ENCODE results near the gene TSPAN5.
"Not testable (repeated sequence)": the region's sequence is repeated elsewhere in the genome, so short reads cannot be mapped to it uniquely, and the experiment has no call there.

TSPAN5 gene

DNA sequence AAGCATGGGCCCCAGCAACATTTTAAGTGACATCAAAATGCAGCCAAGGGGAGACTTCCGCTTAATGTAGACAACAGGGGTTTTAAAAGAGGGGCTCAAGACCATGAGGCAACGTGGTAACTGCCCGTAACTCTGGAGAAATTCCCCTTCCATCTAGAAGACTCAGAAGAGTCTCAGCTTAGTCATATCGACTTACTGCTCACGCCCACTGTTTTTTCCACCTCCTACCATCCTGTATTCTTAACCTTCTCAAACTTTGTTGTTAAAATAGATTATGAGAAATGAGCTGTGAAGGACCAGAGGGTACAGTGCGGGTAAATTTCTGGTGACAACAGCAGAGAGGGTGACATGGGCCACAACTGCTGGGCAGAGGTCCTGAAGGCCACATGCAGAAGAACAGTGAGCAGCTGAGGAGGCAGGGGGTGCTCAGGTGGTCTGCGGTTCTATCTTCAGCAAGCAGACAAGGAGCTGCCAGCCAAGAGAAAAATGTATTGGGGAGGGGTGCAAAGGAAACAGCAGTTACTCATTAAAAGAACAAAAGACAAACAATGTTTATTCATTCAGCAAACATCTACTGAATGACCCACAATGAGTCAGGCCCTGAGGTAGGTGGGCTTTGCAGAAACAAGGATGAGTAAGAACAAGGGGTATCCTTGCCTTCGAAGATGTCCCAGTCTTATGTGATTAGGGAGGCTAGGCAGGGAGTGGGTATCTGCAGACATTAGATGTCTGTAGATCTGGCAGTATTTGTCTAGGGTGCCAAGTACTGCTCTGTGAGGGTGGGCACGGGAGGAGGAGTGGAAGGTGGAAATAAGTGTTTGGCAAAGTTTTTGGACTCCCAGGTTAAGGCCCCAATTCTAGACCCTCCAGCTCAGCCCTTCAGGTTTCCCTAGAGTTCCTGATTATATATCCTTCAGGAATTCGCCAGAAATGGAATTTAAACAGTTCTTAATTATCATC, 175.3 kb downstream of the TSPAN5 start:
- no peaks in the 10 kb centered on the region for H3K27me3 ChIP-seq (ENCODE audit: insufficient read depth, low read length)
- no peak overlapping the region for H3K4me3 ChIP-seq (ENCODE audit: low read length)
- H3K36me3 ChIP-seq (ENCODE audit: insufficient read depth, low read length) = no peaks in the 10 kb centered on the region
- no peak overlapping the region for H3K9ac ChIP-seq (ENCODE audit: low read depth, low read length)
- no peak overlapping the region for H3K27ac ChIP-seq (ENCODE audit: low read depth, low read length)
- WGBS = 90% methylated on average over 10 of the region's 10 CpGs
- no peaks in the 10 kb centered on the region for H3K9me3 ChIP-seq (ENCODE audit: insufficient read depth, low read depth, low read length)
- H3K4me1 ChIP-seq (ENCODE audit: insufficient read depth, low read length) = peaks cover 31% of the 10 kb centered on the region

DNA sequence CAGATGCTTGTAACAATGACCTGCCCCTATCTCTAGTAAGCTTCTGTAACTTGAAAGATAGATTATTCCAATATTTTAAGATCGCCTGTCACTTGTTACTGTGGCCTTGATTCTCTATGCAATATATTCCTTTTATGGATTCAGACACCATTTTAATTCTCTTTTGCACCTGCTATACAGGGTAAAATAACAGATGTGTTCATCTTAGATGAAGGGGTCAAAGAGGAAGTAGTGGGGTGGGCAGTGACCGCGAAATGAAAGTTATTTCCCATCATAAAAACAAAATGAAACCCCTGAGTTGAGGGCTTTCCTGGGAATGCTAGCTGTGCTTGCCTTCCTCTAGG, 175.9 kb downstream of the TSPAN5 start:
- 96% methylated on average over 3 of the region's 3 CpGs for WGBS
- H3K9ac ChIP-seq (ENCODE audit: low read depth, low read length) = no peak overlapping the region
- no peak overlapping the region for H3K4me3 ChIP-seq (ENCODE audit: low read length)
- no peaks in the 10 kb centered on the region for H3K36me3 ChIP-seq (ENCODE audit: insufficient read depth, low read length)
- H3K9me3 ChIP-seq (ENCODE audit: insufficient read depth, low read depth, low read length) = no peaks in the 10 kb centered on the region
- H3K4me1 ChIP-seq (ENCODE audit: insufficient read depth, low read length) = peaks cover 27% of the 10 kb centered on the region
- H3K27me3 ChIP-seq (ENCODE audit: insufficient read depth, low read length) = no peaks in the 10 kb centered on the region
- H3K27ac ChIP-seq (ENCODE audit: low read depth, low read length) = no peak overlapping the region

GRCh38 chr4:98481167-98481566, 177.2 kb downstream of the TSPAN5 start:
- Histone ChIP-seq H3K27ac (ENCODE audit: low read depth, low read length) (no peak overlapping the region), H3K9ac (ENCODE audit: low read depth, low read length) (no peak overlapping the region), H3K36me3 (ENCODE audit: insufficient read depth, low read length) (no peaks in the 10 kb centered on the region), H3K4me3 (ENCODE audit: low read length) (no peak overlapping the region), H3K4me1 (ENCODE audit: insufficient read depth, low read length) (peaks cover 16% of the 10 kb centered on the region; the same call in 1 of the 2 replicates), H3K27me3 (ENCODE audit: insufficient read depth, low read length) (no peaks in the 10 kb centered on the region), H3K9me3 (ENCODE audit: insufficient read depth, low read depth, low read length) (no peaks in the 10 kb centered on the region)
- WGBS = 90% methylated on average over 3 of the region's 3 CpGs

DNA sequence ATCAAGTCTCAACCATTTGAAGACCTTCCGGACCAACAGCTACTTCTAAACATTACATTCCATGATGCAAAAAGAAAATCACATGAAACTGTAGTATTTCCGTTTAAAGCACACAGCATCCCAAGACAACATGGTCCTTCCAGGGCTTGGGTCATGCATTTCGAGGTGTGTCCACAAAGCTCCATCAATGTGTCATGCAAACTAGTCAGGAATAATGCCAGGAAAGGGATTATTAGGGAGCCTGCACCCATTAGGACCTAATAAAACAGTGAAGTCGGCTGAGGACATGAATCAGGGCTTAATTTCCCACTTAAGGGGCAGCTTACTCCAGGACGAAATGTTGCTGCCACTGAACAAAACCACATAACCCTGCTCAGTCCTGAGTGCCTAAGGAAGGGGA, 177.9 kb downstream of the TSPAN5 start:
- Histone ChIP-seq H3K9me3 (ENCODE audit: insufficient read depth, low read depth, low read length) (no peaks in the 10 kb centered on the region), H3K27me3 (ENCODE audit: insufficient read depth, low read length) (no peaks in the 10 kb centered on the region), H3K36me3 (ENCODE audit: insufficient read depth, low read length) (no peaks in the 10 kb centered on the region), H3K9ac (ENCODE audit: low read depth, low read length) (no peak overlapping the region), H3K4me1 (ENCODE audit: insufficient read depth, low read length) (peaks cover 10% of the 10 kb centered on the region; the same call in 1 of the 2 replicates), H3K27ac (ENCODE audit: low read depth, low read length) (no peak overlapping the region), H3K4me3 (ENCODE audit: low read length) (no peak overlapping the region)
- WGBS = 93% methylated on average over 5 of the region's 5 CpGs

DNA sequence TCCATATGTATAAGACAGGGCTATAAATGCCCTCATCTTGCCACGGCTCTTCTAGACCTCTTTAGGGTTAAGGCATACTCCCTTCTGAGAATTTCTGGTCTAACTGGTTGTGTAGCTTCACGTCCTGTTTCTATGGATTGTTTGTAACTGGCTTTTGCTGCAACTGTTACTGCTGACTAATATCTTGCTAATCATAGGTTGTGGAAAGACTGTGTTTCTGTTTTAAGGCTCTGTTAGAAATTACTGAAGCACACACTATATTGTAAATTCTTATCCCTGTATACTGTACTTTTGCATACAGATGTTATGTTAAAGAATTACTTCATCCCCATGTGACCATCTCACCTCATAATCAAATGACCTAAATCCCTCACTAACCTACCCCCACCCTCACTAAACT, 178.8 kb downstream of the TSPAN5 start:
- H3K4me3 ChIP-seq (ENCODE audit: low read length); H3K9ac ChIP-seq (ENCODE audit: low read depth, low read length); H3K9me3 ChIP-seq (ENCODE audit: insufficient read depth, low read depth, low read length); H3K27ac ChIP-seq (ENCODE audit: low read depth, low read length); H3K27me3 ChIP-seq (ENCODE audit: insufficient read depth, low read length); H3K36me3 ChIP-seq (ENCODE audit: insufficient read depth, low read length): not testable (repeated sequence)
- WGBS = 91% methylated on average over 2 of the region's 2 CpGs
- peaks cover 10% of the 10 kb centered on the region; the same call in 1 of the 2 replicates for H3K4me1 ChIP-seq (ENCODE audit: insufficient read depth, low read length)

DNA sequence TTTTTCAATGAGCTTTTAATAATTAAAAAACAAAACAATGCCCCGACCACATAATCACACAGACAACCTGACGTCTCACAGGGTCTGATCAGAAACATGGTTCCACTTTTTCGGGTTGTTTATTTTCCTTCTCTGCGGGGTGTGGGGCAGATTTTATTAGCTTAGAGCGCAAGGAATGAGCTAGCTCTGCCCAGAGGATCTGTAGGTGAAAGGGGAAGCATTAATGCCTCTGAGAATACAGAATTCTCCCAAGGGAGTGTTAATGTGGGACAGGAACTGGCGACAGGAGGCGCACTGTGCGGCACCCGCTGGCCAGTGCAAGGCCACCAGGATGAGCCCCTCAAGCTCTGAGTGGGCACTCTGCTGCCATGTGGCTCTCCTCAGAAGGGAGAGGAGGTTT, 181.5 kb downstream of the TSPAN5 start:
- peaks cover 6% of the 10 kb centered on the region; the same call in 1 of the 2 replicates for H3K36me3 ChIP-seq (ENCODE audit: insufficient read depth, low read length)
- WGBS = 95% methylated on average over 9 of the region's 9 CpGs
- H3K27ac ChIP-seq (ENCODE audit: low read depth, low read length) = no peak overlapping the region

DNA sequence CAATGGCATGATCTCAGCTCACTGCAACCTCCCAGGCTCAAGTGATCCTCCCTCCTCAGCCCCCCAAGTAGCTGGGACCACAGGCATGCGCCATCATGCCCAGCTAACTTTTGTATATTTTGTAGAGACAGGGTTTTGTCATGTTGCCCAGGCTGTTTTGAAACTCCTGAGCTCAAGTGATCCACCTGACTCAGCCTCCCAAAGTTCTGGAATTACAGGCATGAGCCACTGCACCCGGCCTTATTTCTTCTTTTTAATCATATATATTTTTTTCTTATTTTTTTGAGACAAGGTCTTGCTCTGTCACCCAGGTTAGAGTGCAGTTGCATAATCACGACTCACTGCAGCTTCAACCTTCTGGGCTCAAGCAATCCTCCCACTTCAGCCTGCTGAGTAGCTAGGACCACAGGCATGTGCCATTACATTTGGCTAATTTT, 184.0 kb downstream of the TSPAN5 start:
- H3K27ac ChIP-seq (ENCODE audit: low read depth, low read length) = no peak overlapping the region
- no peaks in the 10 kb centered on the region for H3K27me3 ChIP-seq (ENCODE audit: insufficient read depth, low read length)
- no peak overlapping the region for H3K9ac ChIP-seq (ENCODE audit: low read depth, low read length)
- no peaks in the 10 kb centered on the region for H3K9me3 ChIP-seq (ENCODE audit: insufficient read depth, low read depth, low read length)
- no peak overlapping the region for H3K4me3 ChIP-seq (ENCODE audit: low read length)
- H3K36me3 ChIP-seq (ENCODE audit: insufficient read depth, low read length) = peaks cover 6% of the 10 kb centered on the region; the same call in 1 of the 2 replicates
- WGBS = 90% methylated on average over 3 of the region's 3 CpGs
- H3K4me1 ChIP-seq (ENCODE audit: insufficient read depth, low read length) = no peaks in the 10 kb centered on the region

More for the DNA sequence above, 181.5 kb downstream of the TSPAN5 start:
- no peaks in the 10 kb centered on the region for H3K27me3 ChIP-seq (ENCODE audit: insufficient read depth, low read length)
- H3K4me3 ChIP-seq (ENCODE audit: low read length) = no peak overlapping the region
- no peak overlapping the region for H3K9ac ChIP-seq (ENCODE audit: low read depth, low read length)
- no peaks in the 10 kb centered on the region for H3K9me3 ChIP-seq (ENCODE audit: insufficient read depth, low read depth, low read length)
- no peaks in the 10 kb centered on the region for H3K4me1 ChIP-seq (ENCODE audit: insufficient read depth, low read length)

GRCh38 chr4:98473046-98473445, 185.4 kb downstream of the TSPAN5 start:
- no peak overlapping the region for H3K4me3 ChIP-seq (ENCODE audit: low read length)
- peaks cover 5% of the 10 kb centered on the region; the same call in 1 of the 2 replicates for H3K4me1 ChIP-seq (ENCODE audit: insufficient read depth, low read length)
- no peak overlapping the region for H3K9ac ChIP-seq (ENCODE audit: low read depth, low read length)
- no peaks in the 10 kb centered on the region for H3K27me3 ChIP-seq (ENCODE audit: insufficient read depth, low read length)
- H3K9me3 ChIP-seq (ENCODE audit: insufficient read depth, low read depth, low read length) = no peaks in the 10 kb centered on the region
- H3K27ac ChIP-seq (ENCODE audit: low read depth, low read length) = no peak overlapping the region
- peaks cover 6% of the 10 kb centered on the region; the same call in 1 of the 2 replicates for H3K36me3 ChIP-seq (ENCODE audit: insufficient read depth, low read length)
- 90% methylated on average over 5 of the region's 5 CpGs for WGBS

DNA sequence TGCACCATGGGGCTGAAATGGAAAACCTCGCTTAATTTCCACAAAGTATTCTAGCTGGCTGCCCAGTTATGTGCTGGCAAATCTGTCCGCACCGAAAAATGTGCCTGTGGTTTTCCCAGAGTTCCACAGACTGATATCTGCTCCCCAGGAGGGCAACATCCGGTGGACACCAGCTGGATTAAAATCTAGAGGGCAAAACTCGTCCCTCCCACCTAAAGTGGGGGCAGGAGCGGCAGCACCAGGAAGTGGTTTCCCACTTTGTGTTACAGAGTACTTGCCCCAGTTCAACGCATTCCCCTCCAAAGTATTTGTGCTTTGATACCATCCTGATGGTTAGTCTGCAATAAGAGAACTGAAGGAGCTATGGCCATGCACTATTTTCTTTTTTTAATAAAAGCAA, 187.6 kb downstream of the TSPAN5 start:
- WGBS = 94% methylated on average over 7 of the region's 7 CpGs
- Histone ChIP-seq H3K9me3 (ENCODE audit: insufficient read depth, low read depth, low read length) (no peaks in the 10 kb centered on the region), H3K4me3 (ENCODE audit: low read length) (no peak overlapping the region), H3K27me3 (ENCODE audit: insufficient read depth, low read length) (no peaks in the 10 kb centered on the region), H3K4me1 (ENCODE audit: insufficient read depth, low read length) (peaks cover 5% of the 10 kb centered on the region; the same call in 1 of the 2 replicates), H3K9ac (ENCODE audit: low read depth, low read length) (no peak overlapping the region), H3K27ac (ENCODE audit: low read depth, low read length) (no peak overlapping the region), H3K36me3 (ENCODE audit: insufficient read depth, low read length) (peaks cover 6% of the 10 kb centered on the region; the same call in 1 of the 2 replicates)

DNA sequence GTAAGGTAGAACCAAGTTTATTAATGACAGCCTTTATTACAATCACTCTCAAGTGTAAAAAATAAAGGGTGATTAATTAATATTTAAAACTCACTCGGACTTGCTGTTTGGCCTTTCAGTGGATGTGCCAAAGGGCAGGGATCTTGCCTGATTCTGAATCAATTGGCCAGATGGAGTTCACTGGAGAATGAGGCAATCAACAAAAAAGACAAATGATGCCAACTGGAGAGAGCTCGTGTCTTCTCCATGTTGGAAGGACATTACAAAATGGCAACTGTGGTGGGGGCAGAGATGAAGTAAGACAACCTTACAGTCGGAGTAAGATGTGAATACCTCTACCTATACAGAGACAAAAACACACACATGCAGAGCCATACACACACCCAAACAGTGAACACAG, 188.0 kb downstream of the TSPAN5 start:
- Histone ChIP-seq H3K27me3 (ENCODE audit: insufficient read depth, low read length) (no peaks in the 10 kb centered on the region), H3K9ac (ENCODE audit: low read depth, low read length) (no peak overlapping the region), H3K9me3 (ENCODE audit: insufficient read depth, low read depth, low read length) (no peaks in the 10 kb centered on the region), H3K36me3 (ENCODE audit: insufficient read depth, low read length) (peaks cover 5% of the 10 kb centered on the region; the same call in 1 of the 2 replicates), H3K4me1 (ENCODE audit: insufficient read depth, low read length) (peaks cover 5% of the 10 kb centered on the region; the same call in 1 of the 2 replicates), H3K4me3 (ENCODE audit: low read length) (no peak overlapping the region), H3K27ac (ENCODE audit: low read depth, low read length) (no peak overlapping the region)
- WGBS = 98% methylated on average over 3 of the region's 3 CpGs

DNA sequence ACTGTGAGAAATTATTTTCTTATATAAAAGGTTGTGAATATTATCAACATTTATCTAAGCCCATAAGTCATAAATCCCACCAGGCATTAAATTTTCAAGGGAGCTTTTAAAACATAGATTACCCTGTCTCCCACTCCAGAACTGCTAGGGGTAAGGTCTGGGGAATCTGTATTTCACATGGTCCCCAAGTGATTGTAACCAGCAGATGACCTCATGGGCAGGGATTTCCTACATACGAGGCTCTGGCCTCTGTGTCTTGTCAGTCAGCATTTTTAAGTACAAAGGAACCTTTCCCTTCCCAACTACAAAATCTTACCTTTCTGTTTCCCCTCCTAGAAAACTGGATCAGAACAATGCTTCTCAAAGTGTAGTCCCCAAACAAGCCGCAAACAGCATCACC, 188.6 kb downstream of the TSPAN5 start:
- Histone ChIP-seq H3K27ac (ENCODE audit: low read depth, low read length) (no peak overlapping the region), H3K4me3 (ENCODE audit: low read length) (no peak overlapping the region), H3K36me3 (ENCODE audit: insufficient read depth, low read length) (no peaks in the 10 kb centered on the region), H3K27me3 (ENCODE audit: insufficient read depth, low read length) (no peaks in the 10 kb centered on the region), H3K9me3 (ENCODE audit: insufficient read depth, low read depth, low read length) (no peaks in the 10 kb centered on the region), H3K9ac (ENCODE audit: low read depth, low read length) (no peak overlapping the region), H3K4me1 (ENCODE audit: insufficient read depth, low read length) (peaks cover 5% of the 10 kb centered on the region; the same call in 1 of the 2 replicates)
- WGBS = 90% methylated on average over 2 of the region's 2 CpGs

Measured in HUES64 (cell line).